Thyroid gland (tissue), 4 donors: ENCODE measurements around the gene NAT9. TPM values are rescaled to one million over a fixed set of nuclear protein-coding genes. Genes with fewer than 3 reads are reported as not detected.

Experiments
- DNase-seq, 2 donors: peaks; one replicate each; pipeline ENCODE4 v3.0.0-alpha.2; 2019
- H3K27ac ChIP-seq, 3 donors: fragments of 200-600 bp; sonication (generic); 1 replicate in 2 of 3; 2 replicates in 1 of 3; pipeline ENCODE4 v1.5.1; 2016 to 2019; ENCODE audit warnings: mild to moderate bottlenecking in 1 of 3, moderate library complexity in 1 of 3
- H3K27me3 ChIP-seq: fragments of 200-600 bp; sonication (generic); one replicate; pipeline ENCODE4 v1.5.1; 2019
- H3K36me3 ChIP-seq, 2 donors: fragments of 200-600 bp; sonication (generic); one replicate each; pipeline ENCODE4 v1.5.1; 2016 to 2019
- H3K4me1 ChIP-seq, 2 donors: fragments of 200-600 bp; sonication (generic); one replicate each; pipeline ENCODE4 v1.5.1; 2017 to 2019
- H3K4me3 ChIP-seq, 3 donors: fragments of 200-600 bp; sonication (generic); replicated peaks in 1 of 3; 1 replicate in 2 of 3; 2 replicates in 1 of 3; pipeline ENCODE4 v1.5.1; 2016; ENCODE audit warnings: mild to moderate bottlenecking in 1 of 3
- H3K9me3 ChIP-seq: fragments of 200-600 bp; sonication (generic); one replicate; pipeline ENCODE4 v1.5.1; 2017
- POLR2A ChIP-seq, 2 donors: fragments of 450-650 bp; IDR thresholded peaks; one replicate each; pipeline ENCODE4 v1.6.1; 2017; ENCODE audit warnings: antibody characterized with exemption in 2 of 2, mild to moderate bottlenecking in 2 of 2, moderate library complexity in 1 of 2
- WGBS, 2 donors: methylation state at CpG; one replicate each; pipeline ENCODE4 v1.1.5; 2017; 5-methylcytosine and 5-hydroxymethylcytosine counted together
- intact Hi-C: fragments of 100-400 bp; cut with DNase I; formaldehyde crosslinking; loops from one replicate; pipeline ENCODE4 v1.15.1; 2023
- total RNA-seq, 4 donors: library from RNA; depleted of rRNA; stranded (reverse); fragments of >200 nt; gene quantifications; one replicate each; pipeline ENCODE4 v1.2.3, GENCODE V29; 2016
- TF ChIP-seq, protein P1 (sequence below), 6 experiments: fragments of 200-600 bp in 3 of 6; fragments of 450-650 bp in 3 of 6; sonication (generic) in 3 of 6; IDR thresholded peaks; one replicate each; pipeline ENCODE4 v1.5.1; 2016 to 2019; ENCODE audit warnings: antibody characterized with exemption in 6 of 6, mild to moderate bottlenecking in 2 of 6, inconsistent platforms in 1 of 6, moderate library complexity in 1 of 6

The NAT9 gene
- total RNA-seq, 4 donors from 2014 or later, result 33.1 to 46.5 (median 41.4) TPM

DNA sequence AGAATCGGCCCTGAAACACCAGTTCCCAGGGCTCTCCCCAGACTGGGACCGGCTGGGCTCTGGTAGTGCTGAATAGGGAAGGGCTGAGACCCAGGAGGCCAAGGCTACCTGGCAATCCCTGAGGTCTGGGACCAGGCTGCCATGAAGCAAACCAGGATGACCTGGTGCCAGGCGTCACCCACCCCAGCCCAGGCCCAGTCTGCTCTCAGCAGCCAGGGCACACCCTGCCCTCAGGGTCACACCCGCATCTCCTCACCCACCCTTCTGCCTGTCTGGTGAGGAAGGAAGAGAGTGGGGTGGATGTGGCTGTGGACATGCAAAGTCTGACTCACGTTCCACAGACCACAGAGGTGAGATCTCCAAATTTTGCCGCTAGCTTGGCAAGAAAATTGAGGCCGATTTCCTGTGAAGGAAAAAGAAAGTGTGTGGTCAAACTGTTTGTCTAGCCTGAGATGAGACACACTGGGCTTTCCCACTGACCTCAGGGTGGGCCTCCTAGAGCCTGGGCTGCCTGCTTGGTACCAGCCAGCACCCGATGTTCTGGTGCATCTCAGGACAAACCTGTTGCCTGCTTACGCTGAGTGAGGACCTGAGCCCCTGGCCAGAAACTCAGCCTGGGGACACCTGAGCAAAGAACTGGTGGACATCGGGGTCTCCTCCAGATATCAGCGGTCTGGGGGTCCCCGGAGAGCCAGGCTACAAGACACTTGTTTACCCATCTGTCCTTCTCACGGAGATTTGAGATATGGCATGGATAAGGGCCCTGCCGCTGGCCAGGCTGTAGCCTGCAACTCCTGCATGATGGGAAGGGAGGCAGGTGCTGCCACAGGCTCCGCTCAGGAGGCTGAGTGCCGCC, 45.4 kb downstream of the NAT9 start:
- no peaks in the 10 kb centered on the region for H3K27me3 ChIP-seq
- no peak overlapping the region for H3K27ac ChIP-seq
- no peaks in the 10 kb centered on the region for H3K9me3 ChIP-seq
- no peak overlapping the region for H3K4me3 ChIP-seq
- 75 to 85% methylated on average over 8 to 14 of the region's 16 CpGs for WGBS, 2 donors
- DNase-seq, result no peak
- intact Hi-C loops, result loop anchor here (5.0 kb wide), 1 partner anchor 53 kb away; no protein-coding TSS in a partner anchor
- TF ChIP-seq, protein P1, sequence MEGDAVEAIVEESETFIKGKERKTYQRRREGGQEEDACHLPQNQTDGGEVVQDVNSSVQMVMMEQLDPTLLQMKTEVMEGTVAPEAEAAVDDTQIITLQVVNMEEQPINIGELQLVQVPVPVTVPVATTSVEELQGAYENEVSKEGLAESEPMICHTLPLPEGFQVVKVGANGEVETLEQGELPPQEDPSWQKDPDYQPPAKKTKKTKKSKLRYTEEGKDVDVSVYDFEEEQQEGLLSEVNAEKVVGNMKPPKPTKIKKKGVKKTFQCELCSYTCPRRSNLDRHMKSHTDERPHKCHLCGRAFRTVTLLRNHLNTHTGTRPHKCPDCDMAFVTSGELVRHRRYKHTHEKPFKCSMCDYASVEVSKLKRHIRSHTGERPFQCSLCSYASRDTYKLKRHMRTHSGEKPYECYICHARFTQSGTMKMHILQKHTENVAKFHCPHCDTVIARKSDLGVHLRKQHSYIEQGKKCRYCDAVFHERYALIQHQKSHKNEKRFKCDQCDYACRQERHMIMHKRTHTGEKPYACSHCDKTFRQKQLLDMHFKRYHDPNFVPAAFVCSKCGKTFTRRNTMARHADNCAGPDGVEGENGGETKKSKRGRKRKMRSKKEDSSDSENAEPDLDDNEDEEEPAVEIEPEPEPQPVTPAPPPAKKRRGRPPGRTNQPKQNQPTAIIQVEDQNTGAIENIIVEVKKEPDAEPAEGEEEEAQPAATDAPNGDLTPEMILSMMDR (IDR thresholded peaks at IDR 0.05), result no peak
- TF ChIP-seq POLR2A (IDR thresholded peaks at IDR 0.05), result no peak
- no peaks in the 10 kb centered on the region for H3K36me3 ChIP-seq
- peaks cover 7 to 9% of the 10 kb centered on the region in 2 donors for H3K4me1 ChIP-seq

DNA sequence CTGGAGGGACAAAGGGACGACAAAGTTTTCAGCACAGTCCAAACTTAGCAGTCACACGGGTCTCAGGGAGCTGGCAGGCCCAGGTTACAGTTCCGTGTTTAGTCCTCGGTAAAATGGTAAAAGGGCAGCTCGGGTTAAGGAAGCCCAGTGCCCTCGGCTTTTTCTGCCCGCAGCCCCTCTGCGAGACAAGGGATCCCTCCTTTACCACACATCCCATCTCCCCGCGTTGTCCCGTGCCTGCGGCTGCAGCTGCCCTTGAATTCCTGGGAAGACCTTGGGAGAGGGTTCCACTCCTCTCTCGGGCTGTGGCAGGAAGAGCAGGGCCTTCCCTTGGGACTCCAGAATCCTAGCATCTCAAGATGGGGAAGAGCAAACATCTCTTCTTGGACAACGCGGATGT, 46.3 kb downstream of the NAT9 start:
- no peaks in the 10 kb centered on the region for H3K27me3 ChIP-seq
- H3K9me3 ChIP-seq, result no peaks in the 10 kb centered on the region
- no peak overlapping the region for H3K4me3 ChIP-seq
- intact Hi-C loops, result loop anchor here (5.0 kb wide), 1 partner anchor 53 kb away; no protein-coding TSS in a partner anchor
- 86 to 88% methylated on average over 15 of the region's 15 CpGs for WGBS, 2 donors
- TF ChIP-seq, protein P1 (IDR thresholded peaks at IDR 0.05), result no peak
- TF ChIP-seq POLR2A (IDR thresholded peaks at IDR 0.05), result no peak
- H3K4me1 ChIP-seq, result peaks cover 7 to 9% of the 10 kb centered on the region in 2 donors
- no peak overlapping the region for H3K27ac ChIP-seq
- DNase-seq, result no peak
- no peaks in the 10 kb centered on the region for H3K36me3 ChIP-seq

DNA sequence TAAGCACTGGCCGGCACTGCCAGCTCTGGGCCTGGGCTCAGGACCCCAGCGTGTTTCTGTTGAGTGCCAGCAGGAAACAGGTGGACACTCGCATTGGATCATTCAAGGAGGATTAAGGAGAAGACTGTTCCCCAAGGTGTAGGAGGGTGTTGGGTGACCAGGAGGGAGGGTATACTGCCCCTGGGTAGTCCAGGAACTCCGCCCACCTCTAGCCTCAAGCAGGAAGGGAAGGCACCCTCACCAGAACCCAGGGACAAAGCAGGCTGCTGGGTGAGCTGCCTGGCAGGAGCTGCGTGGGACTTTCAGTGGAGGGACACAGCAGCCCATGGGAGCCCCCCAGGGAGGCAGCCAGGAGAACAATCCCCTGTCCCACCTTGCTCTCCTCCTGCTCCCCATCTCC, 46.8 kb downstream of the NAT9 start:
- H3K4me3 ChIP-seq, result no peak overlapping the region
- no peak overlapping the region for H3K27ac ChIP-seq
- H3K36me3 ChIP-seq, result no peaks in the 10 kb centered on the region
- WGBS, 2 donors, result 91 to 96% methylated on average over 4 of the region's 5 CpGs
- no peak for DNase-seq
- no peaks in the 10 kb centered on the region for H3K27me3 ChIP-seq
- peaks cover 7 to 9% of the 10 kb centered on the region in 2 donors for H3K4me1 ChIP-seq
- H3K9me3 ChIP-seq, result no peaks in the 10 kb centered on the region
- no peak for TF ChIP-seq POLR2A (IDR thresholded peaks at IDR 0.05)
- TF ChIP-seq, protein P1 (IDR thresholded peaks at IDR 0.05), result no peak
- intact Hi-C loops, result no loop called here

DNA sequence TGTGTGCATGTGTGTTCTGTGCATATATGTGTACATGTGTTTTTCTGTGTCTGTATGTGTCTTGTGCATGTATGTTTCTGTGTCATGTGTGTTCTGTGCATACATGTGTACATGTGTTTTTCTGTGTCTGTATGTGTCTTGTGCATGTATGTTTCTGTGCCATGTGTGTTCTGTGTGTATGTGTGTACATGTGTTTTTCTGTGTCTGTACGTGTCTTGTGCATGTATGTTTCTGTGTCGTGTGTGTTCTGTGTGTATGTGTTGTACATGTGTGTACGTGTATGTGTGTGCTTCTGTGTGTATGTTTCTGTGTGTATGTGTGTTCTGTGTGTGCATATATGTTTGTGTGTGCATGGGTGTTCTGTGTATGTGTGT, 47.5 kb downstream of the NAT9 start:
- Histone ChIP-seq H3K27me3 (no peaks in the 10 kb centered on the region), H3K36me3 (no peaks in the 10 kb centered on the region), H3K9me3 (no peaks in the 10 kb centered on the region), H3K4me3 (no peak overlapping the region), H3K27ac (no peak overlapping the region), H3K4me1 (peaks cover 7 to 9% of the 10 kb centered on the region in 2 donors)
- DNase-seq, result no peak
- no peak for TF ChIP-seq POLR2A (IDR thresholded peaks at IDR 0.05)
- TF ChIP-seq, protein P1 (IDR thresholded peaks at IDR 0.05), result no peak
- 87 to 90% methylated on average over 3 of the region's 3 CpGs for WGBS, 2 donors
- intact Hi-C loops, result no loop called here

DNA sequence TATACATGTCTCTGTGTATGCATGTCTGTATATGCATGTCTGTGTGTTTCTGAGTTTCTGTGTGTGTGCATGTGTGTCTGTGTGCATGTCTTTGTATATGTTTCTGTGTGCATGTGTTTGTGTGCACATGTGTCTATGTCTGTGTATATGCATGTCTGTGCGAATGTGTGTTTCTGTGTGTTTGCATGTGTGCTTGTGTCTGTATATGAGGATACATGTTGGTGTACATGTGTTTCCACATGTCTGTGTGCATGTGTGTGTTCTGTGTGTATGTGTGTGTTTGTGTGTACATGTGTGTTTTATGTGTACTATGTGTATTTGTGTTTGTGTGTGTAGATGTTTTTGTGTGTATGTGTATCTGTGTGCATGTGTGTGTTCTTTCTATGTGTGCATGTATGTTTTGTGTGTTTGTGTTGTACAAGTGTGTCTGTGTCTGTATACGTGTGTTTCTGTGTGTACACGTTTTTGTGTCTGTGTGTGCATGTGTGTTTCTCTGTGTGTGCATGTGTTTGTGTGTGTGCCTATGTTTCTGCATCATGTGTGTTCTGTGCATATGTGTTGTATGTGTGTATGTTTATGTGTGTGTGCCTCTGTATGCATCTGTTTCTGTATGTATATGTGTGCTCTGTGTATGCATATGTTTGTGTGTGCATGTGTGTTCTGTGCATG, 48.0 kb downstream of the NAT9 start:
- no peak overlapping the region for H3K27ac ChIP-seq
- intact Hi-C loops, result no loop called here
- H3K4me1 ChIP-seq, result peaks cover 7 to 9% of the 10 kb centered on the region in 2 donors
- no peaks in the 10 kb centered on the region for H3K27me3 ChIP-seq
- H3K4me3 ChIP-seq, result no peak overlapping the region
- no peak for DNase-seq
- no peaks in the 10 kb centered on the region for H3K9me3 ChIP-seq
- TF ChIP-seq POLR2A (IDR thresholded peaks at IDR 0.05), result no peak
- TF ChIP-seq, protein P1 (IDR thresholded peaks at IDR 0.05), result no peak
- WGBS, 2 donors, result 90% methylated on average over 3 of the region's 3 CpGs
- no peaks in the 10 kb centered on the region for H3K36me3 ChIP-seq
